CD14-positive monocyte (primary cell): Measurements from ENCODE around the gene CABP2. TPM values are rescaled to one million over a fixed set of nuclear protein-coding genes. Genes with fewer than 3 reads are reported as not detected.

Experiments
- DNase-seq, 3 donors: peaks; one replicate each; pipeline ENCODE4 v3.0.0-alpha.2; 2011 to 2022
- H2AFZ ChIP-seq: 2 replicates; pipeline ENCODE4 v1.6.0; 2012; ENCODE audit warnings: mild to moderate bottlenecking, low read depth, low read length, inconsistent platforms; ENCODE audit not compliant: insufficient read depth, poor library complexity, severe bottlenecking
- H3K27ac ChIP-seq, 2 donors: 1 replicate in 1 of 2; 2 replicates in 1 of 2; pipeline ENCODE4 v1.5.1; 2012 to 2013; ENCODE audit warnings: low read length in 2 of 2, control low read depth in 1 of 2, inconsistent platforms in 1 of 2, low read depth in 1 of 2, mild to moderate bottlenecking in 1 of 2
- H3K27me3 ChIP-seq, 2 donors: one replicate each; pipeline versions ENCODE4 v1.6.0 to v1.6.1; 2011 to 2013; ENCODE audit warnings: low read length in 2 of 2; ENCODE audit not compliant: control insufficient read depth in 2 of 2, insufficient read depth in 2 of 2
- H3K36me3 ChIP-seq, 2 donors: replicated peaks in 1 of 2; 1 replicate in 1 of 2; 2 replicates in 1 of 2; pipeline versions ENCODE4 v1.5.1 to v1.6.1; 2012 to 2013; ENCODE audit warnings: low read length in 2 of 2, control low read depth in 1 of 2, inconsistent platforms in 1 of 2, mild to moderate bottlenecking in 1 of 2; ENCODE audit not compliant: insufficient read depth in 2 of 2, control insufficient read depth in 1 of 2
- H3K4me1 ChIP-seq, 2 donors: 1 replicate in 1 of 2; 2 replicates in 1 of 2; pipeline versions ENCODE4 v1.5.1 to v1.6.1; 2012 to 2013; ENCODE audit warnings: low read length in 2 of 2, control low read depth in 1 of 2, inconsistent platforms in 1 of 2, mild to moderate bottlenecking in 1 of 2, moderate library complexity in 1 of 2; ENCODE audit not compliant: insufficient read depth in 2 of 2, control insufficient read depth in 1 of 2
- H3K4me2 ChIP-seq: replicated peaks from 2 replicates; pipeline ENCODE3; 2012; ENCODE audit warnings: low read length, moderate library complexity, mild to moderate bottlenecking; ENCODE audit not compliant: poor library complexity, severe bottlenecking; ENCODE audit errors: extremely low read depth
- H3K4me3 ChIP-seq, 3 experiments: fragments of 200-600 bp in 1 of 3; sonication (generic) in 1 of 3; replicated peaks in 1 of 3; 1 replicate in 2 of 3; 2 replicates in 1 of 3; pipeline ENCODE4 v1.5.1; 2011 to 2013; ENCODE audit warnings: low read length in 3 of 3, mild to moderate bottlenecking in 3 of 3, control low read depth in 2 of 3, low read depth in 2 of 3, inconsistent platforms in 1 of 3, moderate library complexity in 1 of 3
- H3K79me2 ChIP-seq: 2 replicates; pipeline ENCODE4 v1.6.0; 2012; ENCODE audit warnings: mild to moderate bottlenecking, control low read depth, inconsistent platforms, low read length, moderate library complexity; ENCODE audit not compliant: insufficient read depth
- H3K9ac ChIP-seq: 2 replicates; pipeline ENCODE4 v1.6.0; 2017; ENCODE audit warnings: low read length, mild to moderate bottlenecking; ENCODE audit not compliant: insufficient read depth, poor library complexity, severe bottlenecking
- H3K9me3 ChIP-seq, 2 donors: replicated peaks in 1 of 2; 1 replicate in 1 of 2; 2 replicates in 1 of 2; pipeline versions ENCODE4 v1.5.1 to v1.6.1; 2012 to 2013; ENCODE audit warnings: low read length in 2 of 2, control low read depth in 1 of 2; ENCODE audit not compliant: control insufficient read depth in 1 of 2, insufficient read depth in 1 of 2
- H4K20me1 ChIP-seq: 2 replicates; pipeline ENCODE4 v1.6.0; 2012; ENCODE audit warnings: mild to moderate bottlenecking, low read length, control low read depth, moderate library complexity; ENCODE audit not compliant: insufficient read depth
- H3K27ac Mint-ChIP-seq, 7 donors: one replicate each; pipeline ENCODE4 v1.8.0; 2020; ENCODE audit warnings: mild to moderate bottlenecking in 7 of 7, mixed read lengths in 7 of 7, moderate library complexity in 6 of 7, inconsistent platforms in 2 of 7
- H3K27me3 Mint-ChIP-seq, 3 donors: one replicate each; pipeline ENCODE4 v1.8.0; 2021 to 2022; ENCODE audit warnings: low read depth in 3 of 3, mild to moderate bottlenecking in 3 of 3, mixed read lengths in 3 of 3, moderate library complexity in 3 of 3, inconsistent platforms in 1 of 3
- H3K36me3 Mint-ChIP-seq, 2 donors: one replicate each; pipeline ENCODE4 v1.8.0; 2020; ENCODE audit warnings: mixed read lengths in 2 of 2, inconsistent platforms in 1 of 2, mild to moderate bottlenecking in 1 of 2
- H3K4me1 Mint-ChIP-seq: one replicate; pipeline ENCODE4 v1.8.0; 2020; ENCODE audit warnings: mild to moderate bottlenecking, mixed read lengths
- H3K4me3 Mint-ChIP-seq, 2 donors: one replicate each; pipeline ENCODE4 v1.8.0; 2020; ENCODE audit warnings: mild to moderate bottlenecking in 2 of 2, mixed read lengths in 2 of 2, moderate library complexity in 1 of 2
- H3K9me3 Mint-ChIP-seq, 7 donors: one replicate each; pipeline ENCODE4 v1.8.0; 2020 to 2022; ENCODE audit warnings: mixed read lengths in 7 of 7, mild to moderate bottlenecking in 6 of 7, moderate library complexity in 6 of 7, inconsistent platforms in 2 of 7
- CTCF ChIP-seq: fragments of 200-600 bp; IDR thresholded peaks from one replicate; pipeline ENCODE4 v1.8.0; 2022; ENCODE audit warnings: antibody characterized with exemption, mild to moderate bottlenecking
- WGBS: methylation state at CpG from one replicate; pipeline ENCODE4 v1.1.5; 2013; ENCODE audit warnings: missing lambda C conversion rate; ENCODE audit not compliant: insufficient coverage; 5-methylcytosine and 5-hydroxymethylcytosine counted together
- intact Hi-C, 2 donors: fragments of 100-400 bp; cut with micrococcal nuclease; formaldehyde crosslinking; loops; one replicate each; pipeline versions ENCODE4 v1.15.0 to v1.15.1; 2023
- polyA plus RNA-seq, 3 donors: library from polyadenylated mRNA; depleted of rRNA in 1 of 3; unstranded in 2 of 3; stranded (reverse) in 1 of 3; fragments of 300-500 nt in 2 of 3; fragments of >200 nt in 1 of 3; fragmentation: Illumina TruSeq in 2 of 3; gene quantifications; 1 replicate in 2 of 3; 2 replicates in 1 of 3; pipeline ENCODE4 v1.2.3, GENCODE V29; 2012 to 2021

Gene CABP2
- polyA plus RNA-seq, 3 donors, result not detected

GRCh38 chr11:67538306-67538705 lies 15.1 kb upstream of the CABP2 start:
- Mint-ChIP-seq H3K27me3 (peaks cover 0 to 5% (median 3%) of the 10 kb centered on the region in 3 donors), H3K4me3 (no peak overlapping the region), H3K4me1 (no peaks in the 10 kb centered on the region), H3K36me3 (no peaks in the 10 kb centered on the region), H3K27ac (no peak overlapping the region), H3K9me3 (peaks cover 12 to 30% (median 24%) of the 10 kb centered on the region in 7 donors)
- no peaks in the 10 kb centered on the region for H3K4me1 ChIP-seq
- WGBS, result 98% methylated on average over 5 of the region's 6 CpGs
- H3K79me2 ChIP-seq, result no peaks in the 10 kb centered on the region
- no peak for TF ChIP-seq CTCF
- no peaks in the 10 kb centered on the region for H4K20me1 ChIP-seq
- H3K36me3 ChIP-seq, result no peaks in the 10 kb centered on the region
- H2AFZ ChIP-seq, result no peak overlapping the region
- DNase-seq, result no peak
- H3K9ac ChIP-seq, result no peak overlapping the region
- intact Hi-C loops, result no loop called here
- peaks cover 0 to 2% of the 10 kb centered on the region in 2 donors for H3K27me3 ChIP-seq
- H3K4me3 ChIP-seq, result no peak overlapping the region
- peaks cover 15 to 20% of the 10 kb centered on the region in 2 donors for H3K9me3 ChIP-seq
- no peak overlapping the region for H3K4me2 ChIP-seq
- H3K27ac ChIP-seq, result no peak overlapping the region

- H3K9me3 Mint-ChIP-seq, result peaks cover 15 to 43% (median 32%) of the 10 kb centered on the region in 7 donors
- Histone ChIP-seq H3K4me3 (no peak overlapping the region), H3K9me3 (peaks cover 15 to 29% of the 10 kb centered on the region in 2 donors), H3K4me1 (no peaks in the 10 kb centered on the region), H3K4me2 (no peak overlapping the region), H2AFZ (no peak overlapping the region), H3K9ac (no peak overlapping the region), H3K36me3 (no peaks in the 10 kb centered on the region), H3K79me2 (no peaks in the 10 kb centered on the region), H3K27me3 (peaks cover 0 to 2% of the 10 kb centered on the region in 2 donors), H3K27ac (no peak overlapping the region), H4K20me1 (no peaks in the 10 kb centered on the region)
- intact Hi-C loops, result no loop called here
- no peaks in the 10 kb centered on the region for H3K4me1 Mint-ChIP-seq
- TF ChIP-seq CTCF, result no peak
- DNase-seq, result no peak
- WGBS, result no CpG with 5 or more reads among the region's 1 CpG
- peaks cover 0 to 6% (median 3%) of the 10 kb centered on the region in 3 donors for H3K27me3 Mint-ChIP-seq
- H3K27ac Mint-ChIP-seq, result no peak overlapping the region
- no peak overlapping the region for H3K4me3 Mint-ChIP-seq
- no peaks in the 10 kb centered on the region for H3K36me3 Mint-ChIP-seq
These were observed 12.3 kb upstream of the CABP2 start for GRCh38 chr11:67535561-67535960.
